Astrocyte of the spinal cord (primary cell): ENCODE measurements around the gene PEPD.

ENCODE experiments used
- DNase-seq: peaks from one replicate; pipeline ENCODE4 v3.0.0; 2011; ENCODE audit warnings: low read depth, low spot score
- H3K4me3 ChIP-seq: 2 replicates; pipeline ENCODE4 v1.5.1; 2011; ENCODE audit warnings: low read depth, mild to moderate bottlenecking, low read length, moderate library complexity
- in situ Hi-C: cut with HindIII; loops from 2 replicates; pipeline ENCODE4 v1.10.0; 2017; ENCODE audit warnings: low sequenced_read_pairs
- TF ChIP-seq, protein P1 (sequence below): IDR thresholded peaks from 2 replicates; pipeline ENCODE4 v1.5.1; 2012; ENCODE audit warnings: low read depth, mild to moderate bottlenecking, low read length, inconsistent platforms

PEPD gene

DNA sequence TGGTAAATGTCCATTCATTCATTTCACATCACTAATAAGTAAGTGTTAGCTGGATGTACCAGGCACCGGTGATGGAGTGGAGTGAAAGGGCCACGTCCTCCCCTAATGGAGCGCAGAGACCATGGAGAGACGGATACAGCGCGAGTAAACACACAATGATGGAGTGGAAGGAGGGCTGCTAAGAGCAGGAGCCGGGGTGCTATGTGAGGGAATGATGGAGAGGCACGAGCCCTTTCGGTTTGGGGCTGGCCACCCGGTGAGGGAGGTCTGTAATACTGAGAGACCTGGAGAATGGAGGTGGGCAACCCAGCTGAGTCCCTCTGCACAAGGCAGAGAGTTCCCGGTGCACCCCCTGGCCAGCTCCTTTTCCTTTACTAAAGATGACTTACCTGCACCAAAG lies 53.7 kb downstream of the PEPD start:
- no peak for DNase-seq
- no peak overlapping the region for H3K4me3 ChIP-seq
- in situ Hi-C loops: no loop called here
- TF ChIP-seq, protein P1, sequence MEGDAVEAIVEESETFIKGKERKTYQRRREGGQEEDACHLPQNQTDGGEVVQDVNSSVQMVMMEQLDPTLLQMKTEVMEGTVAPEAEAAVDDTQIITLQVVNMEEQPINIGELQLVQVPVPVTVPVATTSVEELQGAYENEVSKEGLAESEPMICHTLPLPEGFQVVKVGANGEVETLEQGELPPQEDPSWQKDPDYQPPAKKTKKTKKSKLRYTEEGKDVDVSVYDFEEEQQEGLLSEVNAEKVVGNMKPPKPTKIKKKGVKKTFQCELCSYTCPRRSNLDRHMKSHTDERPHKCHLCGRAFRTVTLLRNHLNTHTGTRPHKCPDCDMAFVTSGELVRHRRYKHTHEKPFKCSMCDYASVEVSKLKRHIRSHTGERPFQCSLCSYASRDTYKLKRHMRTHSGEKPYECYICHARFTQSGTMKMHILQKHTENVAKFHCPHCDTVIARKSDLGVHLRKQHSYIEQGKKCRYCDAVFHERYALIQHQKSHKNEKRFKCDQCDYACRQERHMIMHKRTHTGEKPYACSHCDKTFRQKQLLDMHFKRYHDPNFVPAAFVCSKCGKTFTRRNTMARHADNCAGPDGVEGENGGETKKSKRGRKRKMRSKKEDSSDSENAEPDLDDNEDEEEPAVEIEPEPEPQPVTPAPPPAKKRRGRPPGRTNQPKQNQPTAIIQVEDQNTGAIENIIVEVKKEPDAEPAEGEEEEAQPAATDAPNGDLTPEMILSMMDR: no peak

DNA sequence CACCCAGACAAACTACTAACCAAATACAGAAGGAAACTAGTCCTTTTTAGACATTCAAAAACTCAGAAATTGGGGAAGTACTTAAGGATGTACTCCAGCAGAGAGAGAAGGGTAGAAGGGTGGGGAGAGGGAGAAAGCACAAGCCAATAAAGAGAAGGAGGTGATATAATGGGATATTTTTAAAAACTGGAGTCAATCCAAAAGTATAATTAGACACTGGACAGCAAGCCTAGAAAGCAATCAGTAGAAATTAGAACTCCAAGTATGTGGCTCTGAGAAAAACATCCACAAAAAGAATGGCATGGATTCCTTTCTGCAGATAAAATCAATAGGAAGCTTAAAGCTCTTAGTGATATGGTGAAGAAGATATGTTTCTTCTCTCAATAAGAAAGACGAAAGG lies 55.8 kb downstream of the PEPD start:
- no peak for DNase-seq
- no peak overlapping the region for H3K4me3 ChIP-seq
- TF ChIP-seq, protein P1: no peak
- in situ Hi-C loops: no loop called here

DNA sequence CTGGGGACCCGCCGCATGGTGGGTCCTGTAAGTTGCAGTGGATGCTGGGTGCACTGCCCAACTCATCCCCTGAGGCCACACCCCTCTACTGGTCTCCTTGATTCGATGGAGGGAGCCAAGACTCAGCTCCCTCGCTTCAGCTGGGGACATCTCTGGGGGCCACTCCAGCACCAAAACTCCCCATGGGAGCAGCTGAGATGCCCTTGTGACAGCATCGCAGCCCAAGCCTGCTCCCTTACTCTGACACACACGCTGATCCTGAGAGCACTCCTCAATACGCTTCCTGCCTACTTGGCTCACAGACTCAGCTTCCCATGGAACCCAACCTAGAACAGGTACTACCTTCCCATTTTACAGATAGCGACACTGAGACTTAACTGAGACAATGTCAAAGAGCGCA lies 56.2 kb downstream of the PEPD start:
- H3K4me3 ChIP-seq: no peak overlapping the region
- in situ Hi-C loops: no loop called here
- no peak for DNase-seq
- TF ChIP-seq, protein P1: no peak

DNA sequence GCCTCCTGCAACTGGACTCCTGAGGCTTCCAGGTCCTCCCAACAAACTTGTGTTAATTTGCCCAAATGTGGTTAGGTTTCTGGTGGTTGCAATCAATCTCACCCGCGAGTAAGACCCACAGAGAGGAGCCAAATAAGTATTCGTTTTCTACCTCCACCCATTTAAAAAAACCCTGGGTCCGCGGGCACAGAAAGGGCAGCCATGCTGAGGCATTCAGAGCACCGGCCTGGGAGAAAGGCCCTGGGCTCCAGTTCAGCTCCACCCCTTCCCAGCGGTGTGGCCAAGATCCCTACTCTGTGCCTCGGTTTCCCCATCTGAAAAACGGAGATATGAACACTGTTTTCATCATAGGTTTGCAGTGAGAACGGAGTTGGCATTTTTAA lies 56.9 kb downstream of the PEPD start:
- H3K4me3 ChIP-seq: no peak overlapping the region
- TF ChIP-seq, protein P1: no peak
- in situ Hi-C loops: no loop called here
- no peak for DNase-seq

DNA sequence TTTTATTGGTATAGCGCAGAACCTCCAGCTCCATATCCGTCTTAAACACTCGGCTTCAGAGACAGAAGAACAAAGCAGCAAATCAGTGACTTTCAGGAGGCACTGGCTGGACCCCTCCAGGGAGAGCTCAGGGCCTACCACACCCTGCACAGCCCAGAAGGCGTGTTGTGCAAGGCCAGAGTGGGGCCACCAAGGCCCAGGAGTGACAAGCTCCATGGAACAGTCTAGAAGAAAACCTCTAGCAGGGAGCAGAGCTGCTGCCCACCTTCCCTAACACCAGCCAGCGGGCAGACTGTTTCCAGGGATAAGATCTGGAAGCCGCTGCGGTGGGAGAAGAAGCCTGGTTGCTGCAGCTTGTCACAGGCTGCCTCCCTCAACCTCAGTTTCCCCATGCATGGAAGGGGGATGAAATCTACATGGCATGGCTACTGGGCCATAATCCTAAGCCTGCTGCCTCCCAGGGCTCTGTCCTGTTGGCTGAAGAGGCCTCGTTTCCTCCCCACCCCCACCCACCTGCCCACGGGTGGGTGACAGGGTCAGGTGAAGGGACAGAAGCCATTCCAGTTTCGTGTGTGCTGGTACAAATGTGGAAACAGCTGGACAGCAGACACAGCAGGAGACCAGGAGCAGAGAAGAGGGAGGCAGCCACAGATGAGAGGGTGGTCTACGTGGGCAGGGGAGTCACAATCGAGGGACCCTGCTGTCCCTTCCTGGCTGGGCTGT lies 57.4 kb downstream of the PEPD start:
- in situ Hi-C loops: no loop called here
- H3K4me3 ChIP-seq: no peak overlapping the region
- TF ChIP-seq, protein P1: no peak
- no peak for DNase-seq

DNA sequence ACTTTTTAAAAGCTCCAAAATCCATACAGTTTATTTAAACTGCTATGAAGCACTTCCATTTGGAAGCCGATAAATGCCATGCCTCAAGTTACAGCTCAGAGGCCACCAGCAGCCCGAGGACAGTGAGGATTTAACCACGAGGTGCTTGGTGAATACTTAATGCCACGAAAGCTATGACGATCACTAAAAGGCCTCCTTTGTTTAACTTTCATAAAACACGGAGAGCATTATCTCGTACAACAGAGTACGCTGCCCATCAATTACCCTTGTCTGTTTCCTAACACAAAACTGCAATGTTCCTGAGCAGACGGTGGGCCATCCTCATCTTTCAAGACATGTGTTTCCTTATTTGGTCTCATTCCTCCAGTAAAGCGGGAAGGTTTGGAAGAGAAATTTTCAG lies 58.4 kb downstream of the PEPD start:
- DNase-seq: no peak
- no peak overlapping the region for H3K4me3 ChIP-seq
- in situ Hi-C loops: no loop called here
- TF ChIP-seq, protein P1: no peak
